GM21786 (cell line): ENCODE measurements around the gene BIRC5.

Experiments
- ATAC-seq: cut with Tn5 transposase; IDR thresholded peaks from one replicate; pipeline ENCODE4 v1.9.1; 2021; ENCODE audit not compliant: unreplicated experiment

Gene BIRC5

DNA sequence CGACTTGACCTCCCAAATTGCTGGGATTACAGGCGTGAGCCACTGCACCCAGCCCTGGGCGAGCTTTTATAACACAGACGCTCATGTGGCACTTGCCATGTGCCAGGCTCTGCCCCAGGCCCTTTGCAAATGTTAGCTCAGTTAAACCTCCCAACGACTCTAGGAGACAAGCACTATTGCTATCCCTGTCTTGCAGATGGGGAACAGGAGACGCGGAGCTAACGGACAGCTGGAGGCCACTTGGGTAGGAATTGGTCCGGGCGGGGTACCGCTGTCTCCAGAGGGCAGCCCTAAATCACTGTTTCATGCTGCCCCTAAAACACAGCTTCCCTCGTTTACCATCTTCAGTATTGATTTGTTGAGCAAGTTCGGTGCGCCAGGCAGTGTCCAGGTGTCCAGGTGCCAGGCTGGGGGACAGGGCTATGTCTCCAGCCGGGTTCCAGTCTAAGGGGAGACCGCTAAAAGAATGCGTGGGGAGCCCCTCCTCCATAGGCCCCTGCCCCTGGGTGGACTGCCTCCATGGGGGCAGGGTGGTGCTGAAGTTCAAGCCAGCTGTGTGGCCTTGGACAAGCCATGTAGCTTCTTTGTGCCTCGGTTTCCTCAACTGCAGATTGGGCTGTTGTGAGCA is 41.1 kb downstream of the BIRC5 start:
- ATAC-seq: no peak

- no peak for ATAC-seq
Measured at GRCh38 chr17:78255953-78256706, 42.1 kb downstream of the BIRC5 start.

DNA sequence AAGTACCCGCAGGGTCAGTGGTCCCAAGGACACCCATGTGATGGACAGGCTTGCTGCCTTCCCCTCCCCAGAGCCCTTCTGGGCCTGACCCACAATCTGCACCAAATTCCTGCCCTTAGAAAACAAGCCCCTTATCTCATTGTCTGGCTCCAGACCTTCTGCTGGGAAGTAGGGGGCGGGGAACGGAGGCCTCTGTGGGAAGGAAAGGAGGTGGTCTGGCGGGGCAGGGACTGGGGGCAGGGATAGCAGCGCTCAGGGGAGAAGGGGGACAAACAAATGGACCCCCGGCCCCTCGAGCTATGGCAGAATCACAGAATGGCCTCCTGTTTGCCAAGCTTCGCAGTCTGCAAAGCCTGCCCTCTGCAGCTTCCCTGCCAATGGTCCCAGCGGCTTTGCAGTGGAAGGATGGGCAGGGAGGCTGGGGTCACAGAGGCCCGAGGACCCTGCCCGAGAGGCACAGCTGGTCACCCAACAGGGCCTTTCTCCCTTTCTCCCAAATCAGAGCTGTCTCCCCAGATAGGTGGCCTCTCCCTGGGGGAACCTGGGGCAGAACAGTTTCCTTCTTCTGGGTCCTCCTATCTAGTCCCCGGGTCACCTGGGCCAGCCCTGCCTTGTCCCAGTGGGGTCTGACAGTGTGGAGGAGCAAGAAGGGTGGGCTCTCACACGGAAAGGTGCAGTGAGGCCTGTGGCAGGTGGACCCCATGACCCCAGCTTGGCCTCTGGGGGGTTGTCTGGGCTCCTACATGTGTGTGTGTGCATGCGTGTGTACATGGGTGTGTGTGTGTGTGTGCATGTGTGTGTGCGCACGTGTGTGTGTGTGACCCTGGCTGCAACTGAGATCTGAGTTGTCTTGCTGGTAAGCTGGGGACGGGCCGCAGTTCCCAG is 42.9 kb downstream of the BIRC5 start:
- no peak for ATAC-seq

GRCh38 chr17:78257810-78258322 is 43.8 kb downstream of the BIRC5 start:
- ATAC-seq: no peak

GRCh38 chr17:78258323-78259191 is 44.5 kb downstream of the BIRC5 start:
- no peak for ATAC-seq

- ATAC-seq: no peak
Measured at GRCh38 chr17:78259192-78259554, 45.1 kb downstream of the BIRC5 start.

DNA sequence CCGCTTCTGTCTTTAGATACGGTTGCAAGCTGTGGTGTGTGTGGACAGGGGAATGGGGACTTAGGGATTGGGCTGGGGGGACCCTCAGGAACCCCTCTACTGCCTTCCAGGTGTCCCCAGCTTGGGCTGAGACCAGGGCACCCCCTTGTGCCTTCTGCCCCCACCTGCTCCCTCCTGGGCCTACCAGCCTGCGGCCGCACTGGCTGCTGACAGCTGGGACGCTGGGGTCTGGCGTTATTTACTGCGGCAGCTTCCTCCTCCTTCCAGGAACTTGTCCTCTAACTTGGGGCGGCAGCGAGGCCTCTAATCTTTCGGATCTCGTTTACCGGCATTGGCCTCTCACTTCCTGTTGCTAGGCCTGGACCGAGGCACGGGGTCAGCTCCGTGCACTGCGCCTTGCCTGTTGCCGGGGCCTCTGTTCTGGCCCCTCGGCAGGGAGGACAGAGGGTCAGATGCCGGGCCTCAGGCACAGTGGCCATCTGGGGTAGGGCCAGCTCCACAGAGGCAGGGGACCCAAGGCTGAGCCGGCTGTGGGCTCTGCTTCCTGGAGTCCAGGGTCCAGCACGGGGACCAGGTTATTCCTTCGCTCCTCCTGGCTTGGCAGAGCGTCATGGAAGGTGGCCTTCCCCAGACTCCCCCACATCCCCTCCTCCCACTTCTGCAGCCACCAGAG is 49.1 kb downstream of the BIRC5 start:
- ATAC-seq: no peak

- no peak for ATAC-seq
Measured at GRCh38 chr17:78263736-78264340, 49.8 kb downstream of the BIRC5 start.

DNA sequence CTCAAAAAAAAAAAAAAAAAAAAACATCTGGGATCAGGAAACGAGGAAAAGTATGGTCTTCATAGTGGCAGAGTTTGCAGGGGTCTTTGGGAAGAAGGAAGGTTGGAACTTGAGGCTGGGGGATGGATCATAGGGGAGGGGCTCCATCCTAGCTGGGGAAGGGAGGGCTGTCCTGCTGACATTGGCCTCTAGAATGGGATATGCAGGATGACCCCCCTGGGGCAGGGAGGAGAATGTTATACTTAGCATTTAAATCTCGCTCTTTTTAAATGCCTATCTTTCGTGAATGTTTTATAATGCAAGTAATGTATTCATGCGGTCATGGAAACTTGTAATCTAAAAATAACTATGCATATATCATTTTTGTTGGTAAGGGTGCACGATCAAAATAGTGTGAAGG is 50.5 kb downstream of the BIRC5 start:
- no peak for ATAC-seq

DNA sequence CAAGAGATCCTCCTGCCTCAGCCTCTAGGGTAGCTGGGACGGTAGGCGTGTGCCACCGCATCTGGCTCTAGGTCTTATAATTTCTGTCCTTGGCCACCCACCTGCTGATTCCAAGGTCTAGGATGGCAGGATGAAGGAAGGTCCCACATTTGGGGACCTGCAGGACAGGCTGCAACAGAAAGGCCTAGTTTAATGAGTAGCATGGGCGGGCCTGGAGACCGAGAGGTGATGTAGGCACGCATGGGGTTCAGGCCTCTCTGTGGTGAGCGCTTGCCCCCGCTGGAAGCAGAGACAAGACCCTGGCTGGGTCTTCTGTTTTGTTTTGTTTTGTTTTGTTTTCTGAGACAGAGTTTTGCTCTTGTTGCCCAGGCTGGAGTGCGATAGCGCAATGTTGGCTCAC is 51.1 kb downstream of the BIRC5 start:
- ATAC-seq: no peak

- ATAC-seq: no peak
Measured at GRCh38 chr17:78266231-78266631, 52.2 kb downstream of the BIRC5 start.

DNA sequence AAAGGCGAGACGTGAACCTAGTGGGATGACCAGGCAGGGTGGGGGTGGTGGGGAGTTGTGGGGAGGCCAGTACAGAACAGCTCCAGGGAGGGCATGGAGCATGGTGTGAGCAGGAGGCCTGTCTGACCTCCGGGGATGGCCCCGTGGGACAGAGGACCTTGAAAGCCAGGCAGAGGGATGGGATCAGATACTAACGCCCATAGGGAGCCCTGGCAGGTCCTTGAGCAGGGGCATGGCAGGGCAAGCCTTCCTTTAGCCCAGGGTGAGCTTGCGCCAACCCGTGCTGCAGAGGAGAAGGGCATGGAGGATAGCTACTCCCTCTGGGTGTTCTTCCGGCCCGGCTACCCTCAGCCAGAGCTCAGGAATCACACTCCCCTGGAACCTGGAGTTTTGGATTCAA is 52.7 kb downstream of the BIRC5 start:
- ATAC-seq: no peak

GRCh38 chr17:78267253-78268073 is 53.4 kb downstream of the BIRC5 start:
- ATAC-seq: no peak

DNA sequence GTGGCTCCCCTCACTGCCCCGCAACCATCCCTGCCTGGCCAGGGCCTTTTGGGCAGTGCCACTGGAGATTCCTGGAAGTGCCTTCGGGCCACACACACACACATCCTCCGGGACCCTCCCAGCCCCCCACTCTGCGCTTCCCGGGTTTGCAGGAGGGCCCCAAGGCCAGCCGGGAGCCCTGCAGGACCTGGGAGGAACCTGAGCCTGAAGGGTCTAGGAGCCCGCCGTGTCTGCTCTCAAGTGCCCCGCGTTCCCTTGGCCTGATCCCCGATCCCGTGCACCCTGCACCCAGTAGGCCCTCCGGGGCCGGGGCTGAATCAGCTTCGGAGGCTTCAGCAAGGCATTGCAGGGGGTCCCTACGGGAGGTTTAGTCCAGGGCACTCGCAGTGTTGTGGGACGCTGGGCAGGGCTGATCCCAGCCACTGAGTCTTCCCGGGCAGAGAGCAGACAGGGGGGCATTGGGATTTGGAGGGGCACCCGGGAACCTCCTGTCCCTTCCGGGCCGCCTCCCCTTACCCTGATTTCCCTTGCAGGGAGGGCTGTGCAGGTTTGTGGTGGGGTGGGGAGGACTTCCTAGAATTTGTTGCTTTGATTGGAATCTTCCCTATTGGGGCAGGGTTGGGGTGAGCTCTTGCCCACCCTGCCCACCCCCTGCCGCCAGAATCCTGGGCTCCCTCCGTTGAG is 54.3 kb downstream of the BIRC5 start:
- ATAC-seq: no peak

- ATAC-seq: no peak
Measured at GRCh38 chr17:78268951-78269905, 55.2 kb downstream of the BIRC5 start.

DNA sequence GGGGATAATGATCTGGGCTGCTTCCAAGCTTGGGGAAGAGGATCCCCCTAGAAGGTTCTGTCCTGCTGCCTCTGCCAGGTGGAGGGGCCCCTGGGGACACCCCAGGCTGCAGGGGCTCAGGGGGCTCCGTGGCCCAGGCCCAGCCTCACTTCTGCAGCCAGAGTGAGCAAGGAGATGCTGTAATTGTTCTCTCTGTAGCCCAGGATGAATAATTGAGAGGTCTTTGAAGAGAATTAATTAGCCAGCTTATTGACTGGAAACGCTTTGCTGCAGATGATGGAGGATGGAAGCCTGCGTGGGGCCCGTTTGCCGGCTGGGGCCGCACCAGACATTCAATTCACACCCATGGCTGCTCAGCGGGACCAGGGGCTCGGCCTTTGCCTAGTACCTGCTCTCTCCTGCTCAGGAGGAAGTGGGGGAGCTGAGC is 55.9 kb downstream of the BIRC5 start:
- no peak for ATAC-seq
